ENCODE data around the gene ELOVL6. TPM values are rescaled to one million over a fixed set of nuclear protein-coding genes. Genes with fewer than 3 reads are reported as not detected.
A peak's percentile ranks its signal among the peaks of the same experiment; 100 is the strongest.

Gene ELOVL6
- total and polyA plus RNA-seq, 9 of the 15 experiments (the other 6 are each of a cell fraction or from before 2014, with no cell fraction given) = 18.3 to 82.6 (median 46.0) TPM

DNA sequence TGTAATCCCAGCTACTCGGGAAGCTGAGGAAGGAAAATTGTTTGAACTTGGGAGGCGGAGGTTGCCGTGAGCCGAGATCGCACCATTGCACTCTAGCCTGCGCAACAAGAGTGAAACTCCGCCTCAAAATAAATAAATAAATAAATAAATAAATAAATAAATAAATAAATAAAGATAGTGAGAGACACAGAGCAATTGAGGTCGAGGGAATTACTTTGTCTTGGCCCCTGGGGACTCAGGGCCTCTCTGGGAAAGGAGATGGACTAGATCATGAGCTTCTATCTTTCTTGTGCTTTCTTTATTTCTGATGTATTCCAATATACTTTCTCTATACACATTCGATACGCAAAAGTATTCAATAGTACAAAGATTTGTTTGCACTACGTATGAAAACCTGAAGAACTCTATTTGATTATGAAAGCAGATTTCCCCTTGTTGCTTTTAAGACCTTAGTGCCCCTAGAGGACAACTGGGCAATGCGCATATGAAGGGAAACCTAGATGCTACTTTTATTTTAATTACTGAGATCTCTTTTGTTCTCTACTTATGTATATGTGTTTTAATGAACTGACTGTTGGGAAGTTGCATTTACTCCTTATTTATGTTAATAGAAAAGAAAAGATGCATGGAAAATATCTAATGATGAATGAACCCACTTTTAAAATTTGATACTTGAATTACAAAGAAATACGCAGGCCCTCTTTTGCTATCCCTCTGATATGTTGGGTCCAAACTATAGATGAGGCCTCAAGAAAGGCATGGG is 12.8 kb upstream of the ELOVL6 start (continued):
- 0 out of 2 replicates have a peak, but pooled peaks have one; percentile 29 for TF ChIP-seq CHAMP1 (IDR thresholded peaks at IDR 0.05)

- in situ Hi-C loops (cut with MboI) (loop anchor here (5.0 kb wide), 1 partner anchor 74 kb away; no protein-coding TSS in a partner anchor), intact Hi-C loops (cut with micrococcal nuclease) (loop anchor here (10.0 kb wide), 1 partner anchor 204 kb away; no protein-coding TSS in a partner anchor)
- ATAC-seq = no peak
- H3K79me2 ChIP-seq (ENCODE audit: control insufficient read depth, insufficient read depth, low read length) = no peaks in the 10 kb centered on the region
- H4K20me1 ChIP-seq (replicated peaks; ENCODE audit: control insufficient read depth, insufficient read depth, low read length) = no peaks in the 10 kb centered on the region
- POLR2A ChIA-PET = interaction anchor here (0.5 to 0.8 kb wide), 2 partner anchors 10 to 393 kb away, joined by 3 read pairs; no protein-coding TSS in a partner anchor
- TF ChIP-seq POU5F1 (IDR thresholded peaks at IDR 0.05; ENCODE audit: borderline replicate concordance, low read depth, low read length, partially characterized antibody) (no peak), TAF15 (IDR thresholded peaks at IDR 0.05; ENCODE audit: low read depth, low read length) (no peak), JUN (IDR thresholded peaks at IDR 0.05; ENCODE audit: borderline replicate concordance, low read depth, low read length) (no peak), JUN (CRISPR knock-in tag; IDR thresholded peaks at IDR 0.05; ENCODE audit: borderline replicate concordance) (no peak)
- TF ChIP-seq, protein P1, sequence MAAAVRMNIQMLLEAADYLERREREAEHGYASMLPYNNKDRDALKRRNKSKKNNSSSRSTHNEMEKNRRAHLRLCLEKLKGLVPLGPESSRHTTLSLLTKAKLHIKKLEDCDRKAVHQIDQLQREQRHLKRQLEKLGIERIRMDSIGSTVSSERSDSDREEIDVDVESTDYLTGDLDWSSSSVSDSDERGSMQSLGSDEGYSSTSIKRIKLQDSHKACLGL (CRISPR knock-in tag; IDR thresholded peaks at IDR 0.05; ENCODE audit: borderline replicate concordance, poor library complexity, severe bottlenecking) = no peak
- no peak overlapping the region for H3K9ac ChIP-seq (ENCODE audit: insufficient read depth in 1 of 2, low read depth in 2 of 2, low read length in 2 of 2)
- DNase-seq (ENCODE audit: extremely low read depth in 1 of 4, low spot score in 3 of 4) = no peak
- no peak overlapping the region for H3K27ac ChIP-seq (ENCODE audit: extremely low read depth, low read depth, low read length)
- no peak overlapping the region for H3K4me2 ChIP-seq (ENCODE audit: insufficient read depth, low read length)
- no peaks in the 10 kb centered on the region for H3K36me3 ChIP-seq (ENCODE audit: control insufficient read depth, insufficient read depth, low read length)
- BruUV-seq (replicated peaks) = no TSS peak
- 44% methylated on average over 3 of the region's 6 CpGs for WGBS (ENCODE audit: insufficient coverage, low coverage, missing lambda C conversion rate)
- H3K27me3 ChIP-seq (ENCODE audit: control insufficient read depth in 2 of 2, insufficient read depth in 2 of 2, low read length in 2 of 2) = no peaks in the 10 kb centered on the region
- no peak overlapping the region for H3K4me3 ChIP-seq
- no peaks in the 10 kb centered on the region for H3K9me1 ChIP-seq (ENCODE audit: control insufficient read depth, insufficient read depth, low read length)
- H2AFZ ChIP-seq (ENCODE audit: low read depth, low read length) = no peak overlapping the region
- no peaks in the 10 kb centered on the region for H3K4me1 ChIP-seq (replicated peaks in 1 of 2; ENCODE audit: control insufficient read depth in 2 of 2, insufficient read depth in 2 of 2, low read length in 2 of 2)
- H3K9me3 ChIP-seq (replicated peaks; ENCODE audit: control insufficient read depth, insufficient read depth, low read depth, low read length) = no peaks in the 10 kb centered on the region
- CTCF ChIA-PET (ENCODE audit: low intra/inter-chr PET ratio) = no interaction called here
- no peak for FAIRE-seq
Observed at GRCh38 chr4:110208419-110208818, 10.0 kb upstream of the ELOVL6 start.
